Smooth muscle cell of the brain vasculature (primary cell): Measurements from ENCODE around the gene SCRT2.
"Not testable (repeated sequence)": the region's sequence is repeated elsewhere in the genome, so short reads cannot be mapped to it uniquely, and the experiment has no call there.

Experiments used
- DNase-seq: peaks from one replicate; pipeline ENCODE4 v3.0.0-alpha.2; 2012; ENCODE audit warnings: low read depth, low spot score

The SCRT2 gene

DNA sequence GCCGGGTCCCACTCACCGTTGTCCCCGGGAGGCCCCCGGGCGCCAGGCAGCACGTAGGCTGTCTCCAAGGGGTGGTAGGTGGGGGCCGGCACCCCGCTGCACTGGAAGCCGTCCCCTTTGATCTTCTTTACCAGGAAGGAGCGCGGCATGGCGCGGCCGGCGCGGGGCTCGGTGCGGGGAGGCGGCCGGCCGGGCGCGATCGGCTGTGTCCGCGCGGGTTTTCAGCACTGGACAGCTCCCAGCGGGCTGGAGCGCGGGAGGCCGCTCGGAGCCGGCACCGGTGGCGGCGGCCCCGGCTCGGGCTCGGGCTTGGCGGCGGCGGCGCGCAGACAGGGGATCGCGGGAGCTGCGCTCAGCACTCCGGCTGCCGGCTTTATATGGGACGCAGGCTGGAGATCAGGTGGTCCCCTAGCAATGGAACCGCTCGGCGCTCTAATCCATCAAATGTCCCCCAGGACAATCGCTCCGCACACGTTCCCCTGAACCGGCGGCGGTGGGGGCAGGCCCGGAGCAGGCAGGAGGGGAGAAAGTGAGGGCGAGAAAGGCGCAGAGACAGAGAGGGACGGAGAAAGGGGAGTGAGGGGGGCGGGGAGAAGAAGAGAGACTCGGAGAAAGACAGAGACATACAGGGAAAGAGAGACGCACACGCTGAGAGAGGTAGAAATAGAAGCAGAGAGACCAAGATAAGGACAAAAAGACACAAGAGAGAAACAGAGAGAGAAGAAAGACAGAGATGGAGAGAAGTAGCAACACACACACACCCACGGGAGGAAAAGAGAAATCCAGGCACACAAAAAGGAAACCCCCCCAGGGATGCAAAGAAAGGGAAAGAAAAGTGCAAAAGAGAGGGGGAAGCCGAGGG lies at the start of gene SCRT2:
Gene SCRT2, minus strand, starts transcription at position 350 of the 862 bp plus-strand sequence. Its CDS starts 201 bp downstream, at position 149.
- DNase-seq, result no peak

DNA sequence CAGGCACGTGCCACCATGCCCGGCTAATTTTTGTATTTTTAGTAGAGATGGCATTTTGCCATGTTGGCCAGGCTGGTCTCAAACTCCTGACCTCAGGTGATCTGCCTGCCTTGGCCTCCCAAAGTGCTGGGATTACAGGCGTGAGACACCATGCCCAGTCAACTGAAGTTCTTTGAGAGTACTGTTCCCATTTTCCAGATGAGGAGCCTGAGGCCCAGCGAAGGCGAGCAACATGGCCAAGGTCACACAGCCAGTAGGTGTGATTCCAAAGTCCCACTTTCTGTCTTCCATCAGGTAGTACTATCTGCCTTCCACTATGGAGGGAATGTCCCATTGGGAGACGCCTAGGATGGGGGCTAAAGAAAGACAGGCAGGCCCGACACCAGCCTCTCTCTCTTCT lies 49.2 kb upstream of the SCRT2 start:
- DNase-seq, result not testable (repeated sequence)

- no peak for DNase-seq
Measured at GRCh38 chr20:723756-724155, 48.2 kb upstream of the SCRT2 start.

DNA sequence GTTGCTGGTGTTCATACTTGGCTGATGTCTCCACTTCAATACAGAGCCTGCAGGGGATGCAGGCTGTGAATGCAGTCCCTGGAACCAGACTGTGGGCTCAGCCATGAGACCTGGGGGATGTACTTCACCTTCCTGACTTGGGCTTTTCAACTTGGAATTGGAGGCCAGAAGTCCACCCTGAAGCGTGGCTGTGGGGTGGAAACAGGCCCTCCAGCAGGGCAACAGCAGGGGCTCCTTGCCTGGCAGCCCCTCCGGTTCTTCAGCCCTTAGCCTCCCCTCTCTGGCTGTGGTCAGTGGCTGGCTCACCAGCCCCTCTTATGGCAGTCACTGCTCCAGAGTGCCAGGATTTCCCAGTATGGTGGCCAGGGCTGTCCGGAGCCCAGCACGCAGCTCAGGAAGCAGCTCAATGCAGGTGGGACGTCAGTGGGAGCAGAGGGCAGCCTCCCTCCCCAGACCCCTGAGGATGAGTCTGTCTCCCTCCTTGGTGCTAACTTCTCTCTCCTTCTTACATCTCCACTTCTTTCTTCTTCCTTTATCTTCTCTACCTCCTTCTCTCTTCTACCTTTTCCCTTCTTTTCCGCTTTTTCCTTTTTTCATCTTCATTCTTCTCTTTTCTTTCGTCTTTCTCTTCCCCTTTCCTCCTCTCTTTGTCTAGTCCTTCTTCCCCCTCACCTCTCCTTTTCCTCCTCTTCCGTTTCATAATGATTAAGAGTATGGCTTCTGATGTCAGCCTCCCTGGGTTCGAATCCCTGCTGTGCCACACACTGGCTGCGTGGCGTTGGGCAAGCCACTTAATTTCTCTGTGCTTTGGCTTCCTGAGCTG lies 47.4 kb upstream of the SCRT2 start:
- DNase-seq, result no peak

DNA sequence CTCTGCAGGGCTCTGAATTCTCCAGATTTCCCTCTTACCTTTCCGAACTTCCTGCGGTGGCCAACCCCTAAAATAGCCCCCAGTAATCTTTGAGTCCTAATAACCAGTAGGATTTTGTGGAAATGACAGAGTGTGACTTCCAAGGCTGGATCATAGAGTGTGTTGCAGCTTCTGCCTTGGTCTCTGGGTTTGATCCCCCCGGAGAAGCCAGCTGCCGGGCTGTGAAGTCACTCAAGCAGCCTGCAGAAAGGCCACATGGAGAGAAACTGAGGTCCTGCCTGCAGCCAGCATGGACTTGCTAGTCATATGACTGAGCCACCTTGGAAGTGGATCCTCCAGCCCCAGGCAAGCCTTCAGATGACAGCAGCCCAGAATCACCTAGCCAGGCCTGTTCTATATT lies 46.3 kb upstream of the SCRT2 start:
- no peak for DNase-seq

DNA sequence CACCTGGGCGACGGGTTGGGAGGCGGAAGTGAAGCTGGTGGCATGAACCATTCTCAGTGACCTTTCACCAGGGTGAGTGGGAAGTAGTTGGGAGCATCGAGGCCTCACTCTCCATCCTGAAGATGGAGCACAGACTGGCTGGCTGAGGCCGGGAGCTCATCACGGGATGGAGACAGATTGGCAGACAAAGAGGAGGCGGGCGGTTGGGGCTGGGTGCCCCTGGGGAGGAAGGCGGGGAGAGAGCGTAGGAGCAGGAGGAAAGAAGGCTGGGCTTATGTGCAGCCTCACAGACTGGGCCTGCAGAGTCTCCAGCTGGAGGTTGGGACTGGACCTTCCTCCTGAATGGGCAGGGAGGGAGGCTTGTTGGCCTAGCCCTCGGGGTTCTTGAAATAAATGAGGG lies 44.2 kb upstream of the SCRT2 start:
- no peak for DNase-seq

GRCh38 chr20:719068-719467 lies 43.5 kb upstream of the SCRT2 start:
- no peak for DNase-seq

DNA sequence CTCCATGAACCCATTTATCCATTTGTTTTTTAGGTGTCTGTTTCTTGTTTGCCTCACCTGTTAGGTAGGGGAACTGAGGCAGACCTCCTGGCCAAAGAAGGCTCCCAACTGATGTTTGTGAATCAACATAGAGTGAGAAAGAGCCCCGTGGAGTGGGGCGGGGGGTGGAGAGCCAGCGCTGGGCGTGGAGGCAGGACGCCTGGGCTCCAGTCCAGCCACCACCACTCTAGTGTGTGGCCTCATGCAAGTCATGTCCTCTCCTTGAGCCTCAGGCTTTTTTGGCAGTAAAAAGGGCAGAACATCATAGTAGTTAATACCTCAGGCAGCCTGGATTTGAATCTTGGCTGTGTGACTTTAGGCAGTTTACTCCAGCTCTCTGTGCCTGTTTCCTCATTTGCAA lies 42.2 kb upstream of the SCRT2 start:
- no peak for DNase-seq

DNA sequence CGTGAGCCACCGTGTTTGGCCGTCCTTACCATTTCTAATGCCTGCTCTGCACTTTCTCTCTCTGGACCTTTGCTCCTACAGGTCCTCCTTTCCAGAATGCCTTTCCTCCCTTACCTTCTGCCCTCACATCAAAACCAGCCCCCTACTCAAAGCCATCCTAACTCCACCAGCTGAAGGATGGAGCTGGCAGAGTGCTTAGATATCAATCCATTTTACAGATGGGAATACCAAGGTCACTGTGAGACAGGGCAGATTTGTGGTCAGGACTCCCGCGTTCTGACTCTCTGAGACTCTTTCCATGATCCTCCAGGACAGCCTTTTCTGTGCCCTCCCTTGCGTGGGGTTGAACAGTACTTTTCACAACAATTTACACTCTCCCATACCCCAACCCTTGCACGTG lies 41.7 kb upstream of the SCRT2 start:
- DNase-seq, result no peak

DNA sequence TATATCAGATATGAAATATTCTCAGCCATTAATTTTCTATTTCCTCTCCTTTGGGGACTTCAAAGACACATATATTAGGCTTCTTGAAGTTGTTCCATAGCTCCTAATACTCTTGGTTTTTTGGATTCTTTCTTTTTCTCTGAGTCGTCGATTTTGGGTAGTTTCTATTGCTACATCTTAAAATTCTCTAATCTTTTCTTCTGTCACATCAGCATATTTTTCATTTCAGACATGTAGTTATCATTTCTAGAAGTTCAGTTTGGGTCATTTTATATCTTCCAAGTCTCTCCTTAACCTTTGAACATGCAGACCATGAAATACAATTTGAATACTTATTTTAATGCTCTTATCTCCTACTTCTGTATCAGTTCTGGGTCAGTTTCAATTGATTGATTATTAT lies 38.9 kb upstream of the SCRT2 start:
- DNase-seq, result no peak

DNA sequence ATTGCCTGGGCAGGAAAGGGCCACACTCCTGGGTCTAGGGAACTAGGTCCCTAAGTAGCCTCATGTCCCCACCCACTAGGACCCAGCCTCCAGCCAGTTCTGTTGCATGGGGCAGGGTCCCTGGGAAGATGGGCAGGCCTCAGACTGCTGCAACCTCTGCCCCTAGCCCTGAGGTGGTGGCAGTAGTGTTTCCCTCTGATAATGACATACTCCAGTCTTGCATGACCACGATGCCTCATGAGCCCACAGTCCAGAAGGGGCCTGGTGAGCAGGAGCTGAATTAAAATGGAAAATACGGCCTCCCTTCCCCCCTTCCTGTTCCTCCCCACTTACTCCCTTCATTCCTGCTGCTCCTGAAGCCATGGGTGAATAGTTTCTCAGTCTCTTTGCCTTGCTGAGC lies 36.0 kb upstream of the SCRT2 start:
- DNase-seq, result no peak

GRCh38 chr20:710780-711450 lies 35.3 kb upstream of the SCRT2 start:
- DNase-seq, result no peak

DNA sequence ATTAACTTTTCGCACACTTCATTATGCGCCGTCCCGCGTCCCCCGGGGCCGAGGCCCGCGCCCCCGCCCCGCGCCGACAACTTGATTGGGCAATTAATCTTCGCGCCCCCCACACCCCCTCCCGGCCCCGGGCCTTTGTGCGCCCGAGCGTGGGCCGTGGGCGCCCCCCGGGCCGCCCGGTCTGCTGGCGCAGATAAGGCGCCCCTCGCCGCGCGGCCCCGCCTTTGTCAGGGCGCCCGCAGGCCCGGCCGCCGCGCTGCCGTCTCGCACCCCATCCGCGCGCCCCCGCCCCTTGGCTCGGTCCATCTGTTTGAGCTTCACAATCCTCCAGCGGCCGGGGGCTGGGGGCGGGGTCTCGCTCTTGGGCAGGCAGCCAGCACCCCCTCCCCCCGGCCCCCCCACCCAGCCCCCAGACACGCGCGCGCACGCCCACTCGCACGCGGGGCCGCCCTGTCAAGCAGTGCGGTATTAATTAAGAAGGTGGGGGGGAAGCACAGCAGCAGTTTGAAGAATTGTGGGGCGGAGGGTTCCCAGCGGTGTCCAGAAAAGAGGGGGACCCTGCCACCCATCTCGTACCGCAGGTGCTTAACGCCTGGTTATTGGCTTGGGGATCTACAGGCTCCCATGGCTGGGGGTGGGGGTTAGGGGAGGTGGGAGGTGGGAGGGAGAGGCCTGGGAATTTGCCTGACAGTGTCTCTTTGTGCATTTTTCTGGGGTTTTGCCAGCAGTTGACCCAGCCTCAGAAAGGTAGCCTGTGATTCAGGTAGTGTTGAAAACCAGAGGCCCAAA lies 34.6 kb upstream of the SCRT2 start:
- DNase-seq, result no peak

- DNase-seq, result no peak
Measured at GRCh38 chr20:709423-709822, 33.8 kb upstream of the SCRT2 start.

DNA sequence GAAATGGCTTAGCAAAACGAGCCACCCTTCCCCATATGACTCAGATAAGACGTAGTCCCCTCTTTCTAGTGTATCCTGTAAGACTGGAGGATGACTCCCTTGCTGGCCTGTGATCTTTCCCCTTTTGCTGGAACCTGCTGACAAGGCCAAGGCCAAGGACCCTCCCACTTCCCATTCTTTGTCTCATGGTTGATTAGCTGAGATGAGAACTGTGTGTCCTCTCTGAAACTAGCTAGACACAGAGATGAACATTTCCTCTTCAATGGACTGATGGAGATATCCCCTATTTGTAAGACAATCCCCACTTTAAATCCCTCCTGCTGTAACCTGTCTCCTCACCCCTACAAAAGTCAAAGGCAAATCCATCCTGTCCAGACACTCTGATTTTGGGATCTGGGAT lies 33.4 kb upstream of the SCRT2 start:
- DNase-seq, result no peak

GRCh38 chr20:707451-708110 lies 32.0 kb upstream of the SCRT2 start:
- DNase-seq, result no peak

DNA sequence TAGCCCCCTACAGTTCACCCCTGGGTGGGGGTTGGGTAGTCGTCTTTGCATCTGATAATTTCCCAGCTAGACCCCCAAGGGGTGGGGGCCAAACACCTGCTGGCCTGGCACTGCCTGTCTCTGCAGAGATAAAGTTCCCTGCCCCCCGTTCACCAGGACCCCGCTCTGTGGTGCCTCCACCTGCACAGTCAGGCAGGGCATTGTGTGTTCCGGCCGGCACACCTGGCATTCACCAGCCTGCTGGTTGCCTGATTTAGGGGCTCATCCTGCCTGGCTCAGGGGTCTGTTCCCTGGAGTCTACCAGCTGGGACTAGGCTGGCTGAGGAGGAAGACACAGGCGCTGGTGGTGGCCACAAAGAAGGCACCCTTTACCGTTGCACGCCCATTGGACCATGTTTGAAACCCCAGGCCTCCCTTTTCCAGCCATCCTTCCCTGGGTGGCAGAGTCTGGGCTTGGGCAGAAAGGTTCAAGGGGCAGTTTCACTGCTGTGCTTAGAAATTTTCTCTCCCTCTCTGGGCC lies 30.8 kb upstream of the SCRT2 start:
- no peak for DNase-seq

DNA sequence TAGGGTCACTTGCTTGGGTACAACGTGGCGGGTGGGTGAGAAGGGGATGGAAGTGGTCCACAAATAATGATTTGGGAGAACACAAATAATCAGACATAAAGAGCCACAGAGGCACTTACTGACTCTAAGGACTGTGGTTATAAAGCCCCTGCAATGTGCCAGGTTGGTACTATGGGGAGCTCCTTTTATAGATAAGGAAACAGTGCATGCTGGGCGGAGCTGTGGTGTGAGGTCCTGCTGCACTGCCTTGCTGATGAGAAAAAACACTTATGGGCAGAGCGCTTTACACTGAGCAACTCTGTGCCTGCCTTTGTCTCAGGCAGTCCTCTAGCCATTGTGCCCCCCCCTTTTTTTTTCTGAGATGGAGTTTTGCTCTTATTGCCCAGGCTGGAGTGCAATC lies 29.1 kb upstream of the SCRT2 start:
- DNase-seq, result no peak

DNA sequence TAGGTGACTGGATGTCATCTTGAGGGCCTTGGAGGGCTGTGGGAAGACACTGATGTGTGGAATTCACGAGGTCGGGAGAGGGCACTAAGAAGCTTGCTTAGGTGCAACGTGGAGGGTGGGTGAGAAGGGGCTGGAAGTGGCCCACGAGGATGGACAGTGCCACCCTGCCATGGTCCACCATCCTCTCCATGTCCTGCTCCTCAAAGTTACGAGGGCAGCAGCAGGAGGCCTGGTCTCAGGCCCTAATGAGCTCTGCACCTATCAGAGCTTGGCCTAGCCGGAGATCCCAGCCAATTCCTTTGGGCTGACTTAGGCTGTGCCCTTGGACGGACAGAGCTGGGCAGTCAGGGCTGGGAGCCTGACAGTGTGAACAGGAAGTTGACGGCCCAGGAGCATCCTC lies 27.8 kb upstream of the SCRT2 start:
- no peak for DNase-seq

DNA sequence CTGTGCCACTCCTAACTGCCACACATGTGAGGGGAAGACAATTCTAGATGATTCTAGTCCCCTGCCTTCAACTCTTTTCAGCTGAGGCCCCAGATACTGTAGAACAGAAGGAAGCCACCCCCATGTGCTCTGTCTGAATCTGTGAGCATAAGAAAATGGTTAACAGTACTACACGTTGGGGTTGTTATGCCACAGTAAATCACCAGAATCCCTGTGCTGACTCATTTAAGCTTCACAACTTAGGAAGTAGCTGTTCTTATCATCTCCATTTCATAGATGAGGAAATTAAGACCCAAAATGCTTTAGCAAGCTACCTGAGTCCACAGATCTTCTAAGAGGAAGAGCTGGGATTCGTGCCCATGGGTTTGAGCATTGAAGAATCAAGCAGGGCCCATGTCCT lies 27.4 kb upstream of the SCRT2 start:
- DNase-seq, result no peak
